ENCODE measurements around the gene SURF2.
A peak's percentile ranks its signal among the peaks of the same experiment; 100 is the strongest.

Gene SURF2

DNA sequence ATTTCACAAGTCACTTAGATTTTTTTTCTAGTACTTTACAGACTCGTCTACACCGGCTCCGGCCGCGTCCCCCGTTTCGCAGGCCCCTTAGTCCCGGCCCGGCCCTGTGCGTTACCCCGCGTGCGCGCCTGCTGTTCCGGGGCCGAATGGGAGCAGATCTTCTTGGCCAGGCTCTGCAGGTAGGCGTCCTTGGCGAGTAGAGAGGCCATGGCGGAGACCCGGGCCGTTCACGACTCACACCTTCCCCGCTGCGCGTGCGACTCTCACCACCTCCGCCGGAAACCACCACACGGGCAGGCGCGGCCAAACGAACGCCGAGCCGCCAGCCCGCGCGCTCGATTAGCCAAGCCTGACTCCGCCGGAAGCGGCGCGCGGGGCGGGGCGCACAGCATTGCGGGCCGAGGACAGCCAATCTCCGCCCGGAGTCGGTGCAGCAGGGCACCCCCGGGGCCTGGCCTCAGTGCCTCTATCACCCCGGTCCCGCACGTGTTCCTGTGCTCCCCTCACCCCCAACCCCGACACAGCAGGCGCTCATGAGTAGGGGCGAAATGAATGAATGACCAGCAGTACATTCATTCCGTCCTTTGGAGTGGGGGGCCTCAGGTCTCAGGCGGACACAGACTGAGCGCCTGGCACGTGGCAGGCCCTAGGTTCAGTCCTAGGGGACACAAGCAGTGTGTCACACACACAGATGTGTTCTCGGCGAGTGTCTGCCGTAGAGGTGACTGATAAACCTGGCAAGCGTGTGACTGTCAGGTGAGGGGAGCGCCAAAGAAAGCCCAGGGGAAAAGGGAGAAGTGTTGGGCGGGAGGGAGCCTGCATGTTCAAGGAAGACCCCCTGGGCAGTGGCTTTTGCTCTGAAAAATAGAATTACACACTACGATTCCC lies 20.2 kb upstream of the SURF2 start, which contains the start of gene SURF6:
TSS of gene SURF6 (minus strand) at position 265 of the 888 bp plus-strand sequence. CDS start at position 209, 56 bp downstream.
- H3K9me3 ChIP-seq (ENCODE audit: insufficient read depth, low read depth, low read length) = no peaks in the 10 kb centered on the region
- H3K36me3 ChIP-seq (ENCODE audit: insufficient read depth, low read length) = peaks cover 33% of the 10 kb centered on the region; the same call in 1 of the 2 replicates
- H2AFZ ChIP-seq (ENCODE audit: low read length) = peak within 1 kb of the TSS; percentile 80
- H3K9ac ChIP-seq (ENCODE audit: low read depth, low read length, poor library complexity, severe bottlenecking) = peak within 1 kb of the TSS; percentile 77
- no peaks in the 10 kb centered on the region for H3K27me3 ChIP-seq (ENCODE audit: insufficient read depth, low read length, poor library complexity, severe bottlenecking)
- peaks cover 34% of the 10 kb centered on the region for H4K20me1 ChIP-seq (ENCODE audit: insufficient read depth, low read length, poor library complexity, severe bottlenecking)
- TF ChIP-seq EZH2phosphoT487 (IDR thresholded peaks at IDR 0.05; ENCODE audit: borderline replicate concordance) = no peak
- TF ChIP-seq, protein P1, sequence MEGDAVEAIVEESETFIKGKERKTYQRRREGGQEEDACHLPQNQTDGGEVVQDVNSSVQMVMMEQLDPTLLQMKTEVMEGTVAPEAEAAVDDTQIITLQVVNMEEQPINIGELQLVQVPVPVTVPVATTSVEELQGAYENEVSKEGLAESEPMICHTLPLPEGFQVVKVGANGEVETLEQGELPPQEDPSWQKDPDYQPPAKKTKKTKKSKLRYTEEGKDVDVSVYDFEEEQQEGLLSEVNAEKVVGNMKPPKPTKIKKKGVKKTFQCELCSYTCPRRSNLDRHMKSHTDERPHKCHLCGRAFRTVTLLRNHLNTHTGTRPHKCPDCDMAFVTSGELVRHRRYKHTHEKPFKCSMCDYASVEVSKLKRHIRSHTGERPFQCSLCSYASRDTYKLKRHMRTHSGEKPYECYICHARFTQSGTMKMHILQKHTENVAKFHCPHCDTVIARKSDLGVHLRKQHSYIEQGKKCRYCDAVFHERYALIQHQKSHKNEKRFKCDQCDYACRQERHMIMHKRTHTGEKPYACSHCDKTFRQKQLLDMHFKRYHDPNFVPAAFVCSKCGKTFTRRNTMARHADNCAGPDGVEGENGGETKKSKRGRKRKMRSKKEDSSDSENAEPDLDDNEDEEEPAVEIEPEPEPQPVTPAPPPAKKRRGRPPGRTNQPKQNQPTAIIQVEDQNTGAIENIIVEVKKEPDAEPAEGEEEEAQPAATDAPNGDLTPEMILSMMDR (conservative IDR thresholded peaks at IDR 0.05; ENCODE audit: low read length) = no peak
- peaks cover 30% of the 10 kb centered on the region for H3K4me1 ChIP-seq (ENCODE audit: insufficient read depth, low read length, poor library complexity, severe bottlenecking)
- peaks cover 39% of the 10 kb centered on the region for H3K79me2 ChIP-seq (ENCODE audit: insufficient read depth, low read length)
- peak within 1 kb of the TSS; percentile 94 for H3K4me2 ChIP-seq (ENCODE audit: low read depth, low read length, poor library complexity, severe bottlenecking)
- H3F3A ChIP-seq (ENCODE audit: low read depth) = no peaks in the 10 kb centered on the region
- H3K4me3 ChIP-seq (ENCODE audit: low read length, poor library complexity, severe bottlenecking) = peak within 1 kb of the TSS; percentile 82
- no peaks in the 10 kb centered on the region for H3K9me2 ChIP-seq (replicated peaks; ENCODE audit: low read depth, low read length)

DNA sequence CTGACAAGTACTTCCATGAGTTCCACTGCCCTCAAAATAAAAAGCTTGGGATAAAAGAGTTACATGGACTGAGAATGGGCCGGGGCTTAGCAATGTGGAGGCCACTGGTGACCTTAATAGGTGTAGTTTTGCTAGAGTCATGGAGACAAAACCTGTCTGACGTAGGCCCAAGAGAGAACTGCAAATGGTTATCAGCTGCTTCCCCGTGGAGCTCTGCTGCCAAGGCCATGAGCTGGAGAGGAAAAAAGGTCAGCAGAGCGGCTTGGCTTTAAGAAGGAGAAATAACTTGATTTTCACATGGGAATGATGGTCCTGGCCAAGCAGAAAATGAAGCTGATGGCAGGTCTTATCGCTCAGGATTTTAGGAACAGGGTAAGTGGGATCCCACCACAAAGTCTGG lies 16.7 kb upstream of the SURF2 start:
- TF ChIP-seq, protein P1 (conservative IDR thresholded peaks at IDR 0.05; ENCODE audit: low read length) = no peak
- TF ChIP-seq EZH2phosphoT487 (IDR thresholded peaks at IDR 0.05; ENCODE audit: borderline replicate concordance) = no peak
- no peaks in the 10 kb centered on the region for H3K27me3 ChIP-seq (ENCODE audit: insufficient read depth, low read length, poor library complexity, severe bottlenecking)
- H3K4me3 ChIP-seq (ENCODE audit: low read length, poor library complexity, severe bottlenecking) = no peak overlapping the region
- H3K79me2 ChIP-seq (ENCODE audit: insufficient read depth, low read length) = peaks cover 13% of the 10 kb centered on the region
- H3K9me3 ChIP-seq (ENCODE audit: insufficient read depth, low read depth, low read length) = no peaks in the 10 kb centered on the region
- H3K36me3 ChIP-seq (ENCODE audit: insufficient read depth, low read length) = peaks cover 24% of the 10 kb centered on the region; the same call in 1 of the 2 replicates
- no peak overlapping the region for H3K9ac ChIP-seq (ENCODE audit: low read depth, low read length, poor library complexity, severe bottlenecking)
- no peaks in the 10 kb centered on the region for H3K9me2 ChIP-seq (replicated peaks; ENCODE audit: low read depth, low read length)
- no peak overlapping the region for H2AFZ ChIP-seq (ENCODE audit: low read length)
- peaks cover 9% of the 10 kb centered on the region for H4K20me1 ChIP-seq (ENCODE audit: insufficient read depth, low read length, poor library complexity, severe bottlenecking)
- H3K4me2 ChIP-seq (ENCODE audit: low read depth, low read length, poor library complexity, severe bottlenecking) = no peak overlapping the region
- peaks cover 13% of the 10 kb centered on the region for H3K4me1 ChIP-seq (ENCODE audit: insufficient read depth, low read length, poor library complexity, severe bottlenecking)
- no peaks in the 10 kb centered on the region for H3F3A ChIP-seq (ENCODE audit: low read depth)

DNA sequence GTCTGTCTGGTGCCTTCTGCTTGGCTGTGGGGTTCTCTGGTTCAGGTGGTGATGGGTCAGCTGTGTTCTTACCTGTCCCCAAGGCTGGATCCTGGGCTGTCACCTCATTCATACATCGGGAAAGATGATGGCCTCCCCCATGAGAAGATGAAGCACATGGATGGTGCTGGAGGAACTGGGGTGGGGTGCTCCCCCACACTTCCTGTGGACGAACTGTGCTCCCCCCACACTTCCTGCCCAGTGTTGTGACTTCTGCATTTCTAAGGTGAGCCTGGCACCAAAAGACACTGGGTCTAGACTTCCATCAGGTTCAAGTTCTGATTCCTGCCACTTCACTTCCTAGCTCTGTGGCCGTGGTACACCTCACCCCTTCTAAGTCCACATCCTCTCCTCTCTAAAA lies 16.1 kb upstream of the SURF2 start:
- TF ChIP-seq, protein P1 (conservative IDR thresholded peaks at IDR 0.05; ENCODE audit: low read length) = no peak
- no peak for TF ChIP-seq EZH2phosphoT487 (IDR thresholded peaks at IDR 0.05; ENCODE audit: borderline replicate concordance)
- Histone ChIP-seq H3K4me2 (ENCODE audit: low read depth, low read length, poor library complexity, severe bottlenecking) (peak overlapping the region; percentile 11), H3K9me2 (replicated peaks; ENCODE audit: low read depth, low read length) (no peaks in the 10 kb centered on the region), H3K36me3 (ENCODE audit: insufficient read depth, low read length) (peaks cover 24% of the 10 kb centered on the region; the same call in 1 of the 2 replicates), H3K9ac (ENCODE audit: low read depth, low read length, poor library complexity, severe bottlenecking) (peak overlapping the region; percentile 31), H4K20me1 (ENCODE audit: insufficient read depth, low read length, poor library complexity, severe bottlenecking) (peaks cover 3% of the 10 kb centered on the region), H3K4me1 (ENCODE audit: insufficient read depth, low read length, poor library complexity, severe bottlenecking) (peaks cover 10% of the 10 kb centered on the region), H3K9me3 (ENCODE audit: insufficient read depth, low read depth, low read length) (no peaks in the 10 kb centered on the region), H3K79me2 (ENCODE audit: insufficient read depth, low read length) (peaks cover 11% of the 10 kb centered on the region), H2AFZ (ENCODE audit: low read length) (no peak overlapping the region), H3K27me3 (ENCODE audit: insufficient read depth, low read length, poor library complexity, severe bottlenecking) (no peaks in the 10 kb centered on the region), H3F3A (ENCODE audit: low read depth) (no peaks in the 10 kb centered on the region), H3K4me3 (ENCODE audit: low read length, poor library complexity, severe bottlenecking) (no peak overlapping the region)

Data from Loucy (cell line).